Ovary (tissue), 9 donors: Measurements from ENCODE around the gene MKLN1. TPM values are rescaled to one million over a fixed set of nuclear protein-coding genes. Genes with fewer than 3 reads are reported as not detected.

Experiments
- DNase-seq, 5 donors: peaks; one replicate each; pipeline ENCODE4 v3.0.0-alpha.2; 2019 to 2020
- H3K27ac ChIP-seq, 2 donors: fragments of 200-600 bp; one replicate each; pipeline versions ENCODE4 v1.5.1 to v1.8.0; 2019 to 2022
- H3K27me3 ChIP-seq: fragments of 200-600 bp; one replicate; pipeline ENCODE4 v1.8.0; 2022
- H3K36me3 ChIP-seq: fragments of 200-600 bp; sonication (generic); one replicate; pipeline ENCODE4 v1.5.1; 2019
- H3K4me1 ChIP-seq: one replicate; pipeline ENCODE4 v1.8.1; 2013; ENCODE audit warnings: mild to moderate bottlenecking, moderate library complexity; ENCODE audit not compliant: insufficient read depth
- H3K4me3 ChIP-seq: fragments of 200-600 bp; sonication (generic); one replicate; pipeline ENCODE4 v1.5.1; 2017
- H3K9me3 ChIP-seq, 2 donors: fragments of 200-600 bp in 1 of 2; sonication (generic) in 1 of 2; one replicate each; pipeline versions ENCODE4 v1.5.1 to v1.8.1; 2013 to 2019; ENCODE audit warnings: mild to moderate bottlenecking in 1 of 2, moderate library complexity in 1 of 2
- CTCF ChIP-seq, 3 donors: fragments of 450-650 bp in 2 of 3; fragments of 200-600 bp in 1 of 3; IDR thresholded peaks; one replicate each; pipeline versions ENCODE4 v1.5.1 to v1.8.0; 2016 to 2022; ENCODE audit warnings: antibody characterized with exemption in 3 of 3, mild to moderate bottlenecking in 1 of 3
- EP300 ChIP-seq: sonication (generic); formaldehyde crosslinking; IDR thresholded peaks from one replicate; pipeline ENCODE4 v1.6.1; 2017; ENCODE audit warnings: antibody characterized with exemption
- POLR2A ChIP-seq: fragments of 450-650 bp; IDR thresholded peaks from one replicate; pipeline ENCODE4 v1.6.1; 2017; ENCODE audit warnings: antibody characterized with exemption, mild to moderate bottlenecking, moderate library complexity
- WGBS, 3 donors: extraction: QIAGEN DNeasy Blood & Tissue Kit in 1 of 3; methylation state at CpG; one replicate each; pipeline versions ENCODE4 v1.1.5 to v1.1.7; 2013 to 2017; 5-methylcytosine and 5-hydroxymethylcytosine counted together
- intact Hi-C, 4 donors: fragments of 100-400 bp; cut with DNase I; formaldehyde crosslinking; loops; one replicate each; pipeline versions ENCODE4 v1.11.0 to v1.15.1; 2022 to 2023
- polyA plus RNA-seq, 2 donors: library from polyadenylated mRNA; stranded (reverse); fragments of 200-250 nt in 1 of 2; fragments of 350-450 nt in 1 of 2; fragmentation: Illumina TruSeq in 1 of 2; extraction: RNeasy Lipid Tissue Mini Kit (QIAGEN cat#74804) in 1 of 2; gene quantifications; one replicate each; pipeline ENCODE4 v1.2.3, GENCODE V29; 2013 to 2014
- total RNA-seq, 7 donors: library from RNA; depleted of rRNA in 2 of 7; stranded (reverse); fragments of >200 nt in 2 of 7; fragmentation: NEBNext Ultra II Directional in 3 of 7; extraction: Animal tissue kit (Norgen Biotek cat#: 25700) in 3 of 7; gene quantifications; one replicate each; pipeline versions ENCODE4 v1.1.0 to v1.2.4, GENCODE V29; 2016 to 2023
- donor health status: DM: no; HTN: no; CAD: no; lungs with moderate emphysema.
- donor health status: DM: no; HTN: no; CAD: no.
- donor health status: Bipolar disorder and iron deficiency.
- donor health status: DM: yes; HTN: yes; CAD: no.
- donor health status: DM: no; HTN: no; CAD: no.
- donor health status: DM: yes; HTN: yes; CAD: no.

The MKLN1 gene
- total and polyA plus RNA-seq, 9 donors: 12.7 to 87.1 (median 53.8) TPM

- no peak overlapping the region for H3K4me3 ChIP-seq
- peak overlapping the region; percentile 28 to 57 for H3K27ac ChIP-seq
- DNase-seq: peak; percentile 28 to 64 (median 43)
- peak; percentile 34 for TF ChIP-seq EP300
- TF ChIP-seq POLR2A: no peak
- TF ChIP-seq CTCF (IDR thresholded peaks at IDR 0.05): no peak
- intact Hi-C loops: no loop called here
- no peaks in the 10 kb centered on the region for H3K9me3 ChIP-seq
- peaks cover 3% of the 10 kb centered on the region for H3K4me1 ChIP-seq
- no peaks in the 10 kb centered on the region for H3K36me3 ChIP-seq
- 54 to 64% (median 59%) methylated on average over 13 of the region's 13 CpGs for WGBS, 3 donors
- no peaks in the 10 kb centered on the region for H3K27me3 ChIP-seq
Observed at GRCh38 chr7:131284702-131285419, 42.8 kb upstream of the MKLN1 start.

GRCh38 chr7:131285556-131285955 is 42.1 kb upstream of the MKLN1 start:
- Histone ChIP-seq H3K4me3 (no peak overlapping the region), H3K27me3 (no peaks in the 10 kb centered on the region), H3K4me1 (peaks cover 3% of the 10 kb centered on the region), H3K27ac (no peak overlapping the region), H3K9me3 (no peaks in the 10 kb centered on the region), H3K36me3 (no peaks in the 10 kb centered on the region)
- no peak for TF ChIP-seq CTCF (IDR thresholded peaks at IDR 0.05)
- TF ChIP-seq EP300: no peak
- TF ChIP-seq POLR2A: no peak
- intact Hi-C loops: no loop called here
- peak in 2 of 5 donors; percentile 17 to 55 for DNase-seq
- WGBS, 3 donors: 61 to 80% (median 76%) methylated on average over 3 of the region's 3 CpGs

GRCh38 chr7:131288450-131288849 is 39.2 kb upstream of the MKLN1 start:
- Histone ChIP-seq H3K27me3 (no peaks in the 10 kb centered on the region), H3K27ac (no peak overlapping the region), H3K9me3 (no peaks in the 10 kb centered on the region), H3K36me3 (no peaks in the 10 kb centered on the region), H3K4me1 (peaks cover 3% of the 10 kb centered on the region), H3K4me3 (no peak overlapping the region)
- no peak for TF ChIP-seq POLR2A
- TF ChIP-seq CTCF (IDR thresholded peaks at IDR 0.05): no peak
- no peak for TF ChIP-seq EP300
- intact Hi-C loops: no loop called here
- DNase-seq: no peak
- 88 to 91% (median 88%) methylated on average over 4 of the region's 4 CpGs for WGBS, 3 donors

- Histone ChIP-seq H3K36me3 (no peaks in the 10 kb centered on the region), H3K4me1 (peaks cover 3% of the 10 kb centered on the region), H3K27ac (no peak overlapping the region), H3K27me3 (no peaks in the 10 kb centered on the region), H3K9me3 (no peaks in the 10 kb centered on the region), H3K4me3 (no peak overlapping the region)
- WGBS, 3 donors: 97 to 99% (median 99%) methylated on average over 5 of the region's 5 CpGs
- intact Hi-C loops: no loop called here
- TF ChIP-seq EP300: no peak
- TF ChIP-seq CTCF (IDR thresholded peaks at IDR 0.05): no peak
- TF ChIP-seq POLR2A: no peak
- DNase-seq: no peak
Observed at GRCh38 chr7:131289051-131289450, 38.6 kb upstream of the MKLN1 start.
